NCI-H345 treated with DMSO at 0.1 percent for 48 hours (cell line): ENCODE results near the gene MCF2L.

Source experiments
- DNase-seq: peaks from one replicate; lab custom pipeline; 2025; ENCODE audit not compliant: unreplicated experiment; lab: John Stamatoyannopoulos, UW

The MCF2L gene

DNA sequence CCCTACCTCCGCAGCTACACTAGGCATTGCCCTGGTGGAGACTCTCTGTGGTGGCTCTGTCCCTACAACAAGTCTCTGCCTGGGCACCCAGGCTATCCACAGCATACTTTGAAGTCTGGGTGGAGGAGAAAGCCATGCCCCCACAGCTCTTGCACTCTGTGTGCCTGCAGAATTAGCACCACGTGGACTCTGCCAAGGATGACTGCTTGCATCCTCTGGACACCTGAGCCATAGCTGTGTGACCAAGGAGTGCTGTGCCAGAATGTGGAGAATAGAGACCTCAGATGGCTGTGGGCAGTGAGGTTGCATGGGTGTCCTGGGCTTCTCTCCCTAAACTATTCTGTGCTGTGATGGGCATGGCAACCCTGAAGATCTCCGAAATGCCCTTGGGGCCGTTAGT is 21.2 kb upstream of the MCF2L start:
- no peak for DNase-seq

DNA sequence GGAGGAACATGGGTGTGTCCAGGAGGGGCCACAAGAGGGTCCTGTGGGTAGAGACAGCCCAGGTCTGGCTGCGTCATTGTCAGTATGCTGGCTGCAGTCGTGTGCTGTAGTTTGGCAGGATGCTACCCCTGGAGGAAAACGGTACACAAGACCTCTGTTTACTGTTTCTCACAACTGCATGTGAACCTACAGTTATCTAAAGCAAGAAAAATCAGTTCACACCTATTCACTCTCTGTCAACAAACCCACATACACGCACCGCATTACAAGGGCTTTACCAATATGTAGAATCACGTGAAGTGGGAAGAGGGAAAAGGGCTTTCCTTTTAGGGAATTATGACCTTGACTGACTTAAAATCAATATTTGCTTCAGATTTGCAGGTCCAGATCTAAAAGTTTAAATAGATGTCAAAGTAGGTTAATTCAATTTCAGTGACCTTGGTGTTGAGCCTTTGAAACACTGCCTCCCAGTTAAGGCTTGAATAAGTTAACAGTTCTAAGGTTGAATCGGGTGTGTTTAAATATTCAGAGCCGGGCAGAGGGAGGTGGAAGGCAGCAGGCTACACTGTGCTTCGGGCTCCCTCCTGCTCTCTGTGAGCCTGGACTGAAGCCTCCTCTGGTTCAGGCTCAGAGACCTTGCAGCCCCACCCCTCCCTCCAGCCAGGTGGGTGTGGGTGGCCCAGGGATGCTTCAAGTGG is 17.2 kb upstream of the MCF2L start:
- DNase-seq = no peak

DNA sequence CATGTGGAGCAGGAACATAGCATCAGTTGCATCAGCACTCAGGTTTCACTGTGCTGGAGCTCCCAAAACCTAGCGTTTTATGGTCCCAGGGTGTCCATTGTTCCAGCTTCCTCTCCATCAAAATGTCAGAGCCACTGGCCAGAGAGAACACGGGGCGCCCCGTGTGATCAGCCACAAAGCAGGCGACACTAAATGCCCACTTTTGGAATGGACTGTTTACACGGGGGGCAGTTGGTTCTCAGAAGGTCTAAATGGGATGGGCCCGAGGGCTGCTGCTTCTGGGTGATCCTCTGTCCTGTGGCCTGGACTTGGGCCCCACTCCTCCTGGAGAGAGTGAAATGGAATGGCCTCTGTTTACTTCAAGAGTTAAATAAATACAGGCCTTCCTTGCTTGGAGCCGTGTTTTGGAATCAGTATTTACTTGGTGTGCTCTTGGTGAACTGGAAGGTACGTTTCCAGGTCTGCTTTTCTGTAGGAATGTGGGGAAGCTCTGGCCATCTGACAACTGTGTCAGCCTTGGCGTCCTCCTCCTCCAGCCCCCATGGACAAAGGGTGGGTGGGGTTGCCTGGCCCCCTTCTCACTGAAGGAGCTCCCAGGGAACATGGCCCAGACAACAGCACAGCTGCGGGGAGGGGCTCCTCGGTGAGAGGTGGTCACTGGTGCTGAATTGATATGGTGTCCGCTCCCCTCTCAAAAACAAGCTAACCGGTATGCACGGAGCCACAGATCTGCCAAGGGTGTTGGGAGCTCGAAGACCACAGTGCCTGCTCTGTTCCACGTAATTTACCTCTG is 16.1 kb upstream of the MCF2L start:
- no peak for DNase-seq

DNA sequence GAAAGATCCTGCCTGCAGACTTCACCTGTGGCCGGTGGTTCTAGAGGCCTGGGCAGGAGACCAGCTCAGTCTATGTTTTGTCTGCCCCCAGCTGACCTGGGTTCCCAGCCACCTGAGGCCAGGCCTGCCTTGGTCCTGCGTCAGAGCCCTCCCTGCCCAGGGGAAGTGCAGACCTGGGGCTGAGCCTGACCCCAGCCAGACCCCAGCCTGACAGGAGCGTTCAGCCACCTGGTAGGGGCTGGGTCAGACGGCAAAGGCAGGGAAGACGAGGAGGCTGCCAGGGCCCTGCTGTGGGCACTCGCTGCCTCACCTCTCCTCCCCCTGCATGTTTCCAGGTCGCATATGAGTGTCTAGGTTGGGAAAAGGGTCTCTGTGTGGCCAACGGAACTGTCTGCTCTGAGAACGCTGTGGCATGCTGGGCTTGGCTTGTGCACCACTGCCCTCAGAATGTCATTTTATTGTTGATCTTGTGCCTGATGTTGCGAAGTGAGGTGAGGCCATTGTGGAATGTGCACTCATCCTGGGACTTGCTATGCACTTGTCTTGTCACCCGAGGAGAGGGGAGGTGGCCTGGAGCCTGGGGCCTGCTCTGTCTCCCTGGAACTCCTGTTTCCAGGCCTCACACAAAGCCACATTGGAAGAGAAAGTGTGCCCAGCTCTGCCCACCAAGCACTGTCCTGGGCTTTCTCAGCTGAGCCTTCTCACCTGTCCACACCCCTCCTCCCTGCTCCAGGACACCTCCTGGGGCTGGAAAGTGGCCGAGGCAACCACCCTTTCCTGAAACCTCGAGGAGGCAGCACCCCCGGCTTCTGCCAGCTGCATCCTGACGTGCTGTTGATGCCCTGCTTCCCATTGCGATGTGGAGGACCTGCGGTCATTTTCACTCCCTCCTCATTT is 15.2 kb upstream of the MCF2L start:
- DNase-seq = no peak

DNA sequence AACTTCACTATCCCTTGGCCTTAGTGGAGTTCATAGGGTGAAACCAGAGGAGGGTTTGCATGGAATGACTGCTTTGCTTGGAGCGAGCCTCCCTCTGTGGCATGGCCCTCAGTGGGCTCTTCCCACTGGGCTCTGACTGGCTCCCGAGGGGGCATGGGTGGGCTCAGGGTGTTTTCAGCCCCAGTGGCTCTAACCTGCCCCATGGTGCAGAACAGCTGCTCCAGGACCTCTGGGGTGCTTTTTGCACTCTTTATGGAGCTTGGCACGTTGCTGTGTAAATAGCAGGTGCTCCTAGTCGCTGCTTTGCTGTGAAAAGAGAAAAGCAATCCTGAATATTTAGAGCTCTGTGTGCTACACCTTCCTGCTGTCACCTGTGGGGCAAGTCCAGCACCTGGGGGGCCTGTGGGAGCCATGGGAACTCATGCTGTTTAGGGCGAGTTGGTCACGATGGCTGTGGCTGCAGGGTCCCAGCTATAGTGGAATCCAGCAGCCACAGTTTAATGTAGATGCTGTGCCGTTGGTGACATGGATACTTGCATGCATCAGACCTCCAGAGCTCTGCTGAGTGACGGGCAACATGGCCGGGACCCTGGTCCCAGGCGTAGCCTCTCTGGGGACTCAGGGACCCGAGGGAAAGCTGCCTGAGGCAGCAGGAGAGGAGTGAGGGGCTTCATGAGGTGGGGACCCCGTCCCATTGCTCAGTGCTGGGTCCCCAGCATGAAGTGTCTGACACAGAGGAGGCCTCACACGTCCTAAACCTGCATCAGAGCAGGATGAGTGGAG is 14.3 kb upstream of the MCF2L start:
- DNase-seq = peak; percentile 41

DNA sequence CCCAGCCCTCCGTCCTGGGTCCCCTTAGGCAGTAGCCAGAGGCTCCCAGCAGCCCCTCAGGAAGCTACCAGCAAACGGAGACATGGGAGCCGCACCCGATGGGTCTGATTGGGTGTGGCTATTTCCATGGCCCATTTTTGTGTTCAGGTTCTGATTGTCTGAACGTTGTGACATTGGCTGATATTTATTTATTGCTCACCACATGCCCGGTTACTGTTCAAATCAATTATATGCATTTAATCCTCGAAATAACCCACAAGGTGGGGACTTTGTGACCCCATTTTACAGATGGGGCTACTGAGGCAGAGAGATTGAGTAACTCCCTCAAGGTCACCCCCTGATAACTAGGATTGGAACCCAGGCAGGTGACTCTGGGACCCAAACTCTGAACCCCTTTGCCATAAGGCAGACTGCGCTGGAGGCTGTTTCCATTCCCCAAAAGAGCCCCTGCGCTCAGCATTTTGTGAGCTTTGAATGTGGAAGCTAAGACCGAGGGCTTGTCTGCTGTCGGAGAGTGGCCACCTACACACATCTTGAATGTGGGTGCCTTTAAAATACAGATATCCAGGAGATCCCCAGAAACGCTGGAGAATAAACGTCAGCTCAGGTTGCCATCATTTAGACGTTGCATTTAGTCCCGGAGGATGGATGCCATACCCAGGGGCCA is 13.6 kb upstream of the MCF2L start:
- no peak for DNase-seq

DNA sequence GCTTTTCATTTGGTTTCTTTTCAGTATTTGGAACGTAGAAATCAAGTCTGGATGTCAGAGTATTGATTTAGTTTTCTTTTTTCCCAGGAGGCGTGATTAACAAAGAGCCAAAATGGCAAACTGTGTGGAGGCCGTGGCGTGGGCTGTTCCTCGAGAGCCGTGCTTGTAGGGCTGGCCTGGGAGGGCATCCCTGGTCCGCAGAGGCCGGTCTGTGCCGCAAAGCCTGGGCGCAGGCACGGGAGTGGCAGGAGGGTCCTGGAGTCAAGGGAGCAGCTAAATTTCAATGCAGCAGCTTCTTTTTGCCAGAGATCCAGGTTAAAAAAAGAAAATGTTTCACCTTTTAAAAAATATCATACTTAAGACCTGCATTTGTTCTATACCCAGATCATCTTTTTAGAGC is 13.1 kb upstream of the MCF2L start:
- no peak for DNase-seq

DNA sequence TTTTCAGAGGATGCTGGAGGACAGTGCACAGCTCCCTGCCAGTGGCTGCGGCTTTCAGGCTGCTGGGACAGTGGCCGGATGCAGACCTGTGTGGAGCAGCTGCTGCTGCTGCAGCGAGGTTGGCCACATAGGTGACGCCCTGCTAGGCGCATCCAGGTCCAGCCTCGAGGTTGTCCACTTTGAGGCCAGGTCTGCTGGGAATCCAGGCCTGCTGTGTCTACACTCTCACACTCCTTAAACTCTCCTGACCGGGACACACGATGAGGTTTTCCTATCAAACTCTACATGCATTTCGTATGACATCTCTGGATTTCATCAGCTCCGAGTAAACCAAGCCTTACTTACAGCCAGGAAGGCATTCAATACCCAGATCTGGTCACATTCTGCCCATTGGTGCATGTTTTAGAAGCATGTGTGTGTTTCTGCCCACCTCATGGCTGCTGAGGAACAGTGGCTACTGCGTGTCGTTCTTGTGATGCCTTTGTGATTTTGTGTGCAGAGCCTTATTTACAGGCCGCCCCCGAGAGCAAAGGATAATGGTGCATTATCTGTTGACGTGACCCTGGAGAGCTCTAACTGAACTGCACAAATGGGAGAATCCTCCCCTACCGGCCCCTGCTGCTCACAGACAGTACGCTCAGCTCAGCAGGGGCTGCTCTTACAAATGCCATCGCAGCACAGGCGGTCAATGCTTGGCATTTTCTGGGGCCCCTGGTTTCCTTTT is 12.3 kb upstream of the MCF2L start:
- DNase-seq = peak; percentile 4

DNA sequence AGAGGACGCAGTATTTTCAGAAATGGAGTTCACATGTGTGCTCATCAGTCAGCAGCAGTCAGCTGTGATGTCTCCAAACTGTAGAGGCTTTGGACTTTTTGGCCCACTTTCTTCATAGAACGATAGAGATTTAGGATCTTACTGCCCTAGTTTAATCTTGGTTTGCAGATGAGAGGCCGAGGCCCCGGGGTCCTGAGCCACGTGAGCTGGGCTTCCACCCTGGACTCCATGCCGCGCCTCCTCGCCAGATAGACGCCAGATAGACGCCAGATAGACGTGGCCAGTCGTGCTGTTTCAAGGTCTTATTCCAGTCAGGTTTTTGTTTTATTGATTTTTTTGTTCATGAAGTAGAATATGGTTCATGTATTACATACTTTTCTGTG is 11.7 kb upstream of the MCF2L start:
- no peak for DNase-seq

DNA sequence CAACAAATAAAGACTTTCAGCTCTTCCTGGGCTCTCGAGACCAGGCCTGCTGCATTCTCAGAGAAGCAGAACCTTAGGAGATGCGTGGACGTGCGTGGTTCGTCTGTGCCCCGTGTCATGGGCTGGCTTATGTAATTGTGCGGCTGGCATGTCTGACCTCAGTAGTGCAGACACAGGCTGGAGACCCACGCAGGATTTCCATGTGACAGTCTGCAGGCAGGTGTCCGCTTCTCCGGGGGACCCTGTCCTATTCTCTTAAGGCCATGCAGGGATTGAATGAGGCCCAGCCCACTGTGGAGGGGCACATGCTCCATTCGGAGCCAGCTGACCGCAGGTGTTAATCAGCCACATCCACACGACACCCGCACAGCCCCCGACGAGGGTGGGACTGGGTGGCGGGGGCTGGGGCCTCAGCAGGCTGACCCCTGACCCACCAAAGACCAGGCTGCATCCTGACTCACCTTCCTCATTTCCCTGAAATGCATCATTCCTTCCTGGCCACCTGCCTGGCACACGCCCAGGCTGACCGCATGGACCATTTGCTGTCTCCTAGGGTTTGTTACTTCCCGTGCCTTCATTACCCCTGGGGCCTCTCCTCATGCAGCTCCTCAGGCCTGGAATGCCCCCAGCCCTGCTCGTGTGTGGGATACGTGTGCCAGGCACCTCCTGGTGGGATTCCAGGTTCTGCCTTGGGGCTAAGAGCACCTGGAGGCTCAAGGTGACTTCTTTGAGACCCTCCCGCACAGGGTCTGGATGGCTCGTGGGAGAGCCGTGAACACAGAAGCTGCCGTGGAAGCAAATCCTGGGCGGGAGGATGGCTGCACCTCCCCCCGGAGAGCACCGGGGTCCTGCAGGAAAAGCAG is 10.7 kb upstream of the MCF2L start:
- no peak for DNase-seq

DNA sequence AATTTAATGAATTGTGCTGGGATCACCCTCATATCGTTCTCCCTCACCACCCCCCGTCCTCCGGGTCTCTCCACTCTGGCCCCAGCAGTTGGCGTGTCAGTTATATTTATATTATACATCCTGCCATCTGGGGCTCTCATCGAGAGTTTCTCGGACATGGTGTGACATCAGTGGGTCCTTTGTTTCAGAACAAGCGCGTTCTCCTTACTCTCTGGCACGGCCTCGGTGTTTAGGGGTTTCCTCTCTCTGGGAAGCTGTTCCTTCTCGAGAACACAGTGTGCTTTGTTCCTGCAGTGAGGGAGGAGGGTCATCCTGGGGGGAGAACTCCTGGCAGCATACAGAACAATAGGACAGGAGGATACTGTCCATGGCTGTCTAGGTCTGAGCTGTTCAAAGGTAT is 9.8 kb upstream of the MCF2L start:
- DNase-seq = no peak

DNA sequence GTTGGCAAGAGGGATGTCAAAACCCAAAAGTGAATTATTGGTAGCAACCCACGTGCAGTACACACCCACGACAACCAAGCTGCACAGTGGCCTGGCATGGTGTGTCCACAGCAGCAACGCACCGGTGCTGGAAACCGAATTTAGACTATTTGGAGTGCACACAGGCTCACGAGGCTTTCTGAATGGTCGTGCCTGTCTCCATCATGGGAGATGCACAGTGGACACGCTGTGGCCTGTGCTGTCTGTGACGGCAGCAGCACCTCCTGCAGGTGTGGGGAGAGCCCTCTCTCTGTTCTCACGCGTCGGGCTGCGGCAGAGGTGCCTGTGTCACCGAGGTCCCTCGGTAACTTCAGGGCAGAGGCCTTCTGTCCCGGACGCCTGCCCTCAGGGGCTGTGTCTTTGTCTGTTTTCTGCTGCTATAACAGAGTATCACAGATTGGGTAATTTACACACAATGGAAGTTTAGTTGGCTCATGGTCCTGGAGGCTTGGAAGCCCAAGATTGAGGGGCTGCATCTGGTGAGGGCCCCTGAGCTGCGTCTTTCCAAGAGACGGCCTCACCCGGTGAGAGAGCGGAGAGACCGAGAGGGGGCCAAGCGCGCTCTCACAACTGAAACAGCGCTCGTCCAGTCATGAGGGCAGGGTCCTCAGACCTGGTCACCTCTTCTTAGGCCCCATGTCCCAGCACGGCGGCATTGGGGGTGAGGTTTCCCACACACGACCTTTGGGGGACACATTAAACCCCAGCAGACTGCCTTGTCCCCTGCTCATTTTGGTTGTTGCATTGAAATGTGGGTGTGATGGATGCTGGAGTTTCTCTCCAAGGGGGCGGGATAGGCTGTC is 9.1 kb upstream of the MCF2L start:
- no peak for DNase-seq

DNA sequence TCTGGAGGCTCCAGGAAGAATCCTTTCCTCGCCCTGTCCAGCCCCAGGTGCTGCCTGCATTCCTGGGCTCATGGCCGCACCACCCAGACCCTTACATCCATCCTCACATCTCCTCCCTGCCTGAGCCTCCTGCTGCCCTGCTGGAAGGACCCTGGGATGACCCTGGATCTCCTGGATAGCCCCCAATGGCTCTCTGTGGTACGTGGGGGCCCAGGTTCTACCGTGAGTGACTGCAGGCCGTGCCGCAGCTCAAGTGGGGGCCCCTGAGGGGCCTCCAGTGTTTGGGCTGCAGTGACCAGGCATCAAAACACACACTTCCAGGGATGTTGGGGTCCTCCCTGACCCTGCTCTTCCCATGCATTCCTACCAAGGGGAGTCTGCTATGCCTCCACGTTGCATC is 8.3 kb upstream of the MCF2L start:
- no peak for DNase-seq

DNA sequence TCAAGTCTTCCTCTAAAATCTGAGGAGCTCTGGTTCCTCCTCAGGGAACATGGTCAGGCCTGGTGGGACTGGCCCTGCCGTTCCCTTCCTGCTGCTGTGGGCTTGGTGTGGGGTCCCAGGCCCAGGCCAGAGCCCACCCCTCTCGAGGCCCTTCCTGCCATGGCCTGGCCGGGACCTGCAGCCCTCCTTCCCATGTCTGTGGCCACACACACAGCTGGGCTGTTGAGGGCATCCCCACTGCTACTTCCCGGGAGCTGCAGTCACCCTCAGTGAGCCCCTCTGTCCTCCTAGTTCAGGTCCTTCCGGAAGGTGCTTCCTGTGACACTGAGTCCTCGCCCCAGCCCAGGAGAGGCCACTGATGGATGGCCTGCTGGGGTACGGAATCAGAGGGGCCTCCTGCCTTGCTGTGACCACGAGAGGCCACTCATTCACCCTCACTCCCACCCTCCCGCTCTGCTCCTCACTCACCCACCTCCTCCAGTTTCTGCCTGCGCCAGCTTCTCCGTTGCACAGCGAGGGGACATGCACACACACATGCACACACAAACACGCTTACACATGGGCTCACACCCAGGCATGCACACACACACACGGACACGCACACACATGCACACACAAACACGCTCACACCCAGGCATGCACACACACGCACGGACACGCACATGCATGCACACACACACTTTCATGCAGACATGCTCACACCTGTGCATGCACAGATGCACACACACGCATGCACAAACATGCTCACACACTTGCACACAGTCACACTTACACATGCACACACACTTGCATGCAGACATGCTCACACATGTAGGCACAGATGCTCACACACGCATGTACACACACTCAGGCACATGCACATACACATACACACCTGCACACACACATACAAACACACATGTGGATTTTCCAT is 7.3 kb upstream of the MCF2L start:
- no peak for DNase-seq

DNA sequence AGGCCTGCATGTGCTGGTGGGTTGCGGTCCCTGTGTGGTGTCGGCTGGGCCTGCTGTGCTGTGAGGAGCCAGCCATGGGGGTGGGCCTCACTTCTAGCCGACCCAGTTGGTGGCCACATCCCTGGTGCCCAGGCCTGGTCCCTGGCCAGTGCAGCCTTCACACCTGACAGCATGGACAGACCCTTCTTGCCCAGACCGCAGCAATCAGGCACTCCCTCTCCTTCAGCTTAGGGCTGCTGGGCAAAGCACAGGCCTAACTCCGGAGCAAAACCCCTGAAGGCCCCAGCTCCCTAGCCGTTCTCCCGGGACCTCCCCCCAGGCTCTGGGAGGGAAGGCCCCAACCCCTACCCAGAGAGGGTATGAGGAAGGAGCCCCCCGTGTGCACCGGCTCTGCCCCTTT is 6.6 kb upstream of the MCF2L start:
- DNase-seq = no peak

DNA sequence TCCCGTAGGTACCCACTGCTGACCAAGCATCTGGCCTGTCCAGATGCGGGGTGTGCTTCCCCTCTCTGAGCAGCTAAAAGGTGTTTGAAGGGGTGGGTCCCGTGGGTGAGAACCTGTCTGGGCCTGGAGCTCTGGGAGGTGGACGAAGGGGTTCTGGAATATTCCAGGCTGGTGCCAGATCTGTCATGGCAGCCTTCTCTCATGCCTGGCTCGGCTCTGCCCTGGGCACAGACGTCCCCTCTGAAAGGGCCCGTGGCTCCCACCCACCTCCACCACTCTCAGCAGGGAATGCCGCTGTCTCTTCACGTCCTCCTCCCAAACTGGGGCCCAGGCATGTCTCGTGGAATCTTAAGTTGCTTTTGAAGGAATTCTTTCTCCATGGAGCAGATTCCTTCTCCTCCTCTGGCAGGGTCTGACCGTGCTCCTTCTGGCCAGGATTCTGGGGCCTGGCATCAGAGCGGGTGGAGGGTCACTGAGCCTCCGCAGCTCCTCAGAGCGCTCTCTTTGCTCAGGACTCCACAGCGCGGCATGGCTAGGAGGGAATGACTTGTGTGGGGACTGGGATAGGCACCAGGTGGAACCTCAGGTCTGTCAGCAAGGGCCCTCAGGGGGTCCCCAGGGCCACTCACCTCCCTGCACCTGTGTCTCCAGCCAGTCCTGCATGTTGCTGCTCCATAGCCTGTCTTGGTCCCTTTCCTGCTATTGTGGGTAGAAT is 5.9 kb upstream of the MCF2L start:
- DNase-seq = no peak
